Activated CD8-positive, alpha-beta T cell treated with anti-CD3 and anti-CD28 coated beads, Interleukin-2, amount 10 ng/mL, durations not matched to agents 7 days and 5 days (primary cell): ENCODE measurements around the gene MDP1. TPM values are rescaled to one million over a fixed set of nuclear protein-coding genes. Genes with fewer than 3 reads are reported as not detected.

ENCODE experiments used
- ATAC-seq: fragments of 150-1000 bp; cut with Tn5 transposase; one replicate; pipeline ENCODE4 v1.10.0; 2021; ENCODE audit warnings: moderate library complexity
- CTCF ChIA-PET: fragments of 350-600 bp; sonication (Branson Sonifier 250); formaldehyde crosslinking; loops from one replicate; lab custom pipeline; 2021; ENCODE audit warnings: antibody characterized with exemption; lab: Charles Lee
- POLR2A ChIA-PET: fragments of 350-600 bp; sonication (Branson Sonifier 250); formaldehyde crosslinking; loops from one replicate; lab custom pipeline; 2021; ENCODE audit warnings: antibody characterized with exemption; lab: Charles Lee
- DNase-seq: peaks from one replicate; pipeline ENCODE4 v3.0.0-alpha.2; 2020
- H3K27ac Mint-ChIP-seq: one replicate; pipeline ENCODE4 v1.8.0; 2021; ENCODE audit warnings: mild to moderate bottlenecking, mixed read lengths
- H3K27me3 Mint-ChIP-seq: one replicate; pipeline ENCODE4 v1.8.0; 2021; ENCODE audit warnings: low read depth, mixed read lengths
- H3K36me3 Mint-ChIP-seq: one replicate; pipeline ENCODE4 v1.8.0; 2021; ENCODE audit warnings: low read depth, mixed read lengths
- H3K4me1 Mint-ChIP-seq: one replicate; pipeline ENCODE4 v1.8.0; 2021; ENCODE audit warnings: low read depth, mixed read lengths
- H3K4me3 Mint-ChIP-seq: one replicate; pipeline ENCODE4 v1.8.0; 2021; ENCODE audit warnings: mild to moderate bottlenecking, mixed read lengths
- H3K9me3 Mint-ChIP-seq: one replicate; pipeline ENCODE4 v1.8.0; 2022; ENCODE audit warnings: mixed read lengths; ENCODE audit not compliant: insufficient read depth
- total RNA-seq, 2 experiments: library from RNA; stranded (reverse); gene quantifications; one replicate each; pipeline ENCODE4 v1.2.3, GENCODE V29; 2021

MDP1 gene
- total RNA-seq, 2 experiments from 2014 or later = 16.9 to 18.2 TPM

DNA sequence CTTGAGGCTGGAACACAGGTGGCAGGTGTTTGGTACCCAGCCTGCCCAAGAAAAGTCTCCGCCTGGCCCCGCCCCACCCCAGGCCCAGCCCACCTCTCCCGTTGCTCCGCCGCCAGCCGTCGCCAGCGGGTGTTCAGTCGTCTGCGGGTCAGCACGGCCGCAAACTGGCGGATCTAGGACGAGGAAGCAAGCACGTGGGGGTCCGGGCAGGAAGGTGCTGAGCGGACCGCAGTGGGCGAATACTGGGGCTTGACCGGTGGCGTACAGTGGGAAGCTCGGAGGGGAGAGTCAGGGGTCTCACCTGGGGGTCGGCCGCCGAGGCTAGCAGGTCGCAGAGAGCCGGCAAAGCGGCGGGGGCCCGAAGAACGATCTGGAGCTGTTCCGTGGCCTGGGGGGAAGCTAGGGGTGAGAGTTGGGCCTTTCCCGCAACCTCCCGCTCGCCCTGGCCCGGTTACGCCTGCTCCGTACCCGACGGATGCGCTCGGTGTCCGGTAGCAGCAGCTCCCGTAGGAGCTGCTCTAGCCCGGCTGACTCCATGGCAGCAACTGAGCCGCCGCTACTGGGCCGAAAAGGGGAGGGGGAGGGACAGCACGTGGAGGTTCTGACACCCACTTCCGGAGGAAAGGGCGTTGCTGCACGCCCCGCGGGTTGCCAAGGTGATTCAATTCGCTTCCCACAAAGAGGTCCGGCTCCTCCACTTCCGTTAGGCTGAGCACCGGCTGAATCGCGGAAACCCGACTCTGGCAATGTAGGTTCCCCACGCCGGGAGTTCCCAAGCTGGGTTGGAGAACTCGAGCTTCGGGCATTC is 27.4 kb downstream of the MDP1 start, which contains the start of gene IPO4:
Gene IPO4, minus strand, starts transcription at position 566 of the 808 bp plus-strand sequence. Its CDS starts 29 bp downstream, at position 537.
- POLR2A ChIA-PET = interaction anchor here (0.8 to 4.9 kb wide), 12 partner anchors 9 to 109 kb away, joined by 3 to 85 read pairs (median 6); partner anchors contain the start of genes CHMP4A, IRF9, MDP1 and PCK2
- DNase-seq (peak; percentile 97), ATAC-seq (peak; percentile 84)
- Mint-ChIP-seq H3K4me1 (peaks cover 49% of the 10 kb centered on the region), H3K27me3 (no peaks in the 10 kb centered on the region), H3K27ac (peak within 1 kb of the TSS; percentile 87), H3K4me3 (peak within 1 kb of the TSS; percentile 92), H3K36me3 (peaks cover 42% of the 10 kb centered on the region), H3K9me3 (no peaks in the 10 kb centered on the region)
- CTCF ChIA-PET = interaction anchor here (0.6 to 2.2 kb wide), 11 partner anchors 10 to 243 kb away, joined by 3 to 16 read pairs (median 3); partner anchors contain the start of genes CHMP4A, CIDEB, IRF9 and MDP1

DNA sequence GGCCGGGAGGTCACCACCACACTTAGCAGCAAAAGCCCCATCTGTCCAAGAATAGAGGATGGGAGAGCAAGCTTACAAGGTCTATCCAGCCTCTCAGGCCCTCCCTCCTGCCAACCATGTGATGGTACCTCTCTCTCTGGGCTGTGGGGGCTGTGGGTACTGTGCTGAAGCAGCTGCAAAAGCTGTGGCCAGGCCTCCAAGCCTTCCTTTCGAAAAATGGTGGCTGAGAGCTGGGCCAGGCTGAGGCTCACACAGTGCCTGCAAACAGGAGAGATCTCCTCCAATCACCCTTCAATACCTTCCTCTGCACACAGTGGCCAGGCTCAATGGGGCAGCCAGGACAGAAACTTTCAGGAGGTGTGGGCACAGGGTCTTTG is 28.3 kb downstream of the MDP1 start:
- peaks cover 42% of the 10 kb centered on the region for H3K4me1 Mint-ChIP-seq
- peak overlapping the region; percentile 92 for H3K4me3 Mint-ChIP-seq
- CTCF ChIA-PET = interaction anchor here (0.9 to 2.8 kb wide), 6 partner anchors 9 to 130 kb away, joined by 3 to 9 read pairs (median 3); partner anchors contain the start of genes IRF9 and TINF2
- peaks cover 43% of the 10 kb centered on the region for H3K36me3 Mint-ChIP-seq
- DNase-seq (no peak), ATAC-seq (no peak)
- no peaks in the 10 kb centered on the region for H3K27me3 Mint-ChIP-seq
- peak overlapping the region; percentile 87 for H3K27ac Mint-ChIP-seq
- H3K9me3 Mint-ChIP-seq = no peaks in the 10 kb centered on the region
- POLR2A ChIA-PET = interaction anchor here (0.9 to 4.9 kb wide), 8 partner anchors 8 to 52 kb away, joined by 3 to 85 read pairs (median 14); partner anchors contain the start of genes CHMP4A, IRF9, MDP1 and PSME1

DNA sequence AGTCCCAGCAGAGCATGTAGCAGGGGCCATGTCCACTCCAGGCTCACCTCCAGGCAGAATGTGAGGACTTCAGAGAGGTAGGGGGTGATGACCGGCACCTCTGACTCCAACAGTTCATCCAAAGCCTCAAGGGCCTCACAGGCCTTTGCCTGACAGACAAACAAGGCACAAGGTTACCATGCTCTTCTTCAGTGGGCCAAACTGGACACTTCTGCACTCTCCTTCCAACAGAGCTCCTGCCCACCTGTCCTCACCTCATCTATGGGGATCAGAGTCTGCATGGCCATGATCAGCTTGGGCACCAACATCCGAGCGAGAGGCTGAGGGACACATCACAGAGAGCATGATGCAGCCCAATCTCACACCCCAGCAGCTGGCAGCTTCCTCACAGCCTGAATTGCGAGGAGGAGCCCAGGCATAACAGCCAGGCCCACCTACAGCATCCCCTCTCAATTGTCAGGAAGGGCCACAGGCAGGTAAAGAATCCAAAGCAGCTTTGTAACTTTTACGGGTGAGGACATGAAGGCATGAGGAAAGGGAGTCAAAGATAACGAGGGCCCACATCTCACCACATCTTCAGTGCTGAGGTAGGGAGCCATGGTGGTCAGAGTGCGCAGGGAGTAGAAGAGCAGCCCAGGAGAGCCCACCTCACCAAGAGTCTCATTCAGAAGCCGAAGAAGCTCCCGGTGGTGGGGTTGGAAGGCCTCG is 28.9 kb downstream of the MDP1 start:
- ChIA-PET POLR2A (interaction anchor here (0.9 to 4.9 kb wide), 7 partner anchors 8 to 40 kb away, joined by 3 to 85 read pairs (median 14); partner anchors contain the start of genes CHMP4A, IRF9, MDP1 and PSME2), CTCF (interaction anchor here (0.9 to 2.8 kb wide), 5 partner anchors 11 to 130 kb away, joined by 3 to 9 read pairs (median 3); partner anchors contain the start of genes IRF9 and MDP1)
- H3K27me3 Mint-ChIP-seq = no peaks in the 10 kb centered on the region
- no peak for DNase-seq
- no peak for ATAC-seq
- H3K36me3 Mint-ChIP-seq = peaks cover 41% of the 10 kb centered on the region
- H3K4me1 Mint-ChIP-seq = peaks cover 37% of the 10 kb centered on the region
- H3K4me3 Mint-ChIP-seq = peak overlapping the region; percentile 92
- peak overlapping the region; percentile 68 for H3K27ac Mint-ChIP-seq
- H3K9me3 Mint-ChIP-seq = no peaks in the 10 kb centered on the region

DNA sequence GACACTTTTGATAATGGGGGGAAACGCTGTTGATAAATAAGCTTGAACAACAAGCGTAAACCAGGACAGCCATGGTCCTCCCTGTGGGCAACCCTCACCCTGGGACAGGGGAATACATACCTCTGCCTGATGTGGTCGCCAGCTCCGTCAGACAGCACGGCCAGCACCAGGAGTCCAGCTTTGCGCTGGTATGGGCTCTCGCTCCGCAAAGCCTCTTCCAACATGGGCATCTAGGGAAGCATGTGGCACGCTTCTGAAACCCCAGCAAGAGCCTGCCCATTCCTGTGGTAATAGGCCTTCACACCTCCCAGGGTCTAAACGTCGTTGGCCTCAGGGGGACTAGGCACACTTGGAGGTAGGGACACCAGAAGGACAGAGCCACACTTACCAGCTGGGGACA is 30.1 kb downstream of the MDP1 start:
- H3K27me3 Mint-ChIP-seq = no peaks in the 10 kb centered on the region
- H3K9me3 Mint-ChIP-seq = no peaks in the 10 kb centered on the region
- DNase-seq (no peak), ATAC-seq (no peak)
- H3K4me3 Mint-ChIP-seq = no peak overlapping the region
- ChIA-PET CTCF (interaction anchor here (0.7 to 2.8 kb wide), 2 partner anchors 23 to 25 kb away, joined by 3 to 9 read pairs; partner anchors contain the start of gene IRF9), POLR2A (interaction anchor here (0.6 to 4.9 kb wide), 4 partner anchors 10 to 23 kb away, joined by 3 to 85 read pairs (median 20); partner anchors contain the start of genes IRF9, REC8 and TM9SF1)
- H3K36me3 Mint-ChIP-seq = peaks cover 39% of the 10 kb centered on the region
- H3K27ac Mint-ChIP-seq = no peak overlapping the region
- peaks cover 33% of the 10 kb centered on the region for H3K4me1 Mint-ChIP-seq

DNA sequence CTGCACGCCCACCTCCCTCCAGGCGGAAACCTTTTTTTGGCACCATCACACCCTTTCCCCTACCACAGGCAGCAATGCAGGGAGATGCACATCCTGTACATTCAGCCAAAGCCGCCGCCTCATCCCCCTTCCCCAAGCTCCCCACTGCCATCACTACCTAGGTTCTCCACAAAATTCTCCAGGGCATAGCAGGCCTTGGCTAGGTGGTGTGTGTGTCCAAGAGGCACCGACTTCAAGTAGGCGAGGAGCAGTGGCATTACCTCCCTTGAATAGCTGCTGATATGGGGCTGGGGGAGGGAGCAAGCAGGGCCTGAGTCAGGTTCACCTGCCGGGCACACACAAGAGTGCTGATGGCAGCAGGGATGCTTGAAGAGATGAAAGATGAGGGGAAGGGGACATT is 30.8 kb downstream of the MDP1 start:
- no peak for DNase-seq
- Mint-ChIP-seq H3K9me3 (no peaks in the 10 kb centered on the region), H3K27ac (peak overlapping the region; percentile 15), H3K36me3 (peaks cover 38% of the 10 kb centered on the region), H3K27me3 (no peaks in the 10 kb centered on the region), H3K4me3 (no peak overlapping the region), H3K4me1 (peaks cover 28% of the 10 kb centered on the region)
- POLR2A ChIA-PET = interaction anchor here (3.4 to 4.9 kb wide), 3 partner anchors 10 to 22 kb away, joined by 14 to 85 read pairs (median 25); partner anchors contain the start of genes IRF9, REC8 and TM9SF1
- ATAC-seq = no peak
- CTCF ChIA-PET = interaction anchor here (0.7 to 2.8 kb wide), 2 partner anchors 23 to 24 kb away, joined by 3 to 9 read pairs; partner anchors contain the start of gene IRF9

DNA sequence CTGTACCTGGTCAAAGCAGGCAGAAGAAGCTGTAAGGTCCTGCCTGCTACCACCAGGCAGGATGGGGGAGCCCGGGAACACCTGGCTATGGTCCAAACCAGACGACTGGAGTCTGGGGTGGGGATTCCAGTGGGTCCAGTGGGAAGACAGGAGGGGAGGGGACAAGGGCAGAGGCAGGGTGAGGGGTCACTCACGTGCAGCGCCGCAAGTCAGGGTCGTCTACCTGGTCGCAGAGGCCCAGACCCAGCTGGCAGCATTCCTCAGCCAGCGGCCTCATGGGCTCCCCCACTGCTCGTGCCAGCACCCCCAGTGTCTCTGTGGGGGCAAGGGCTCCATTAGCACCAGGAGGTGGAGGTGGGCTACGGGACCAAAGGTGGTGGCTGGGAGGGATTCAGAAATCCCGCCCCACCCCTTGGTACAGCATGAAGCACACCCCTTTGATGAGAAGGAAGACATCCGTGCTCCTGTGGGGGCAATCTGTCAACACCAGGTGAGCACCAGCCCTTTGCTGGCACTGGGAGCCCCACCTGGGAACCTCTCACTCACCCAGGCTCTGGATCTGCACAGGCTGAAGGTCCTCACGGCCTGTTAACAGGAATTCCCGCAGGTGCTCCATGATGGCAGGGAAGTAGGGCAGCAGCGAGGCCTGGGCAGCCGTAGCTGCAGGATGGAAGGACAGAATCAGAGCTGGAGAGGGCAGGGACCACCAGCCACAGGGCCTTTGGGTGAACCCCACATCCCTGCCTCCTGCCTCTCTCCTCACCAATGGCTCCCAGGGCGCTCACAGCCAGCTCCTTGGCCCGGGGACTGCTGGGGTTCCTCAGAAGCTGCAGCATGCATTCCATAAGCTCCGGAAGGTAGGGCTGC is 31.5 kb downstream of the MDP1 start:
- ATAC-seq = no peak
- Mint-ChIP-seq H3K27ac (no peak overlapping the region), H3K27me3 (no peaks in the 10 kb centered on the region), H3K4me1 (peaks cover 24% of the 10 kb centered on the region), H3K4me3 (no peak overlapping the region), H3K36me3 (peaks cover 40% of the 10 kb centered on the region), H3K9me3 (no peaks in the 10 kb centered on the region)
- POLR2A ChIA-PET = interaction anchor here (2.6 to 4.9 kb wide), 3 partner anchors 11 to 23 kb away, joined by 14 to 85 read pairs (median 15); partner anchors contain the start of genes IRF9 and TM9SF1
- CTCF ChIA-PET = no interaction called here
- DNase-seq = no peak

DNA sequence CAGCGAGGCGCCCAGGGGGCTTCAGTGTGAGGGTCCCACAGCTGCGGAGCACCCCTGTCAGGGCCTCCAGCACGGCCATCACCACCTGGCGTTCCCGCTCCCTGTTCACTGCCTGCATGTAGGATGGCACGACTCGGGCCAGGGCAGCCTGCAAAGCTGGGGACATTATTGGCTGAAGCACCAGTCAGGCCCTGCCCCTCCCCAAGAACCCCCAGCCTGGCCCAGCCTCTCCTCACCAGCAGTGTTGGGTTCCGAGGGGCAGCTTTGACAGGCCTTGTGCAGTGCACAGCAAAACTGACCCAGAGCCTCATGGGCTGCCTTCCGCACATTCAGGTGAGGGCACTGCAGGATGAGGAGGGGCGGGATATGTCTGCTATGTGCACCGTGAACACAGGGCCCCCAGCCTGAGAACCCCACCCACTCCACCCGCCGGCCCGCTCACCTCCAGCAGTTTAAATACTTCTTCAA is 32.8 kb downstream of the MDP1 start:
- no peak for DNase-seq
- Mint-ChIP-seq H3K4me1 (peaks cover 13% of the 10 kb centered on the region), H3K9me3 (no peaks in the 10 kb centered on the region), H3K4me3 (no peak overlapping the region), H3K27ac (no peak overlapping the region), H3K36me3 (peaks cover 50% of the 10 kb centered on the region), H3K27me3 (no peaks in the 10 kb centered on the region)
- ChIA-PET CTCF (no interaction called here), POLR2A (interaction anchor here (1.2 to 2.6 kb wide), 4 partner anchors 10 to 21 kb away, joined by 4 to 15 read pairs (median 4); partner anchors contain the start of genes IRF9 and REC8)
- no peak for ATAC-seq

DNA sequence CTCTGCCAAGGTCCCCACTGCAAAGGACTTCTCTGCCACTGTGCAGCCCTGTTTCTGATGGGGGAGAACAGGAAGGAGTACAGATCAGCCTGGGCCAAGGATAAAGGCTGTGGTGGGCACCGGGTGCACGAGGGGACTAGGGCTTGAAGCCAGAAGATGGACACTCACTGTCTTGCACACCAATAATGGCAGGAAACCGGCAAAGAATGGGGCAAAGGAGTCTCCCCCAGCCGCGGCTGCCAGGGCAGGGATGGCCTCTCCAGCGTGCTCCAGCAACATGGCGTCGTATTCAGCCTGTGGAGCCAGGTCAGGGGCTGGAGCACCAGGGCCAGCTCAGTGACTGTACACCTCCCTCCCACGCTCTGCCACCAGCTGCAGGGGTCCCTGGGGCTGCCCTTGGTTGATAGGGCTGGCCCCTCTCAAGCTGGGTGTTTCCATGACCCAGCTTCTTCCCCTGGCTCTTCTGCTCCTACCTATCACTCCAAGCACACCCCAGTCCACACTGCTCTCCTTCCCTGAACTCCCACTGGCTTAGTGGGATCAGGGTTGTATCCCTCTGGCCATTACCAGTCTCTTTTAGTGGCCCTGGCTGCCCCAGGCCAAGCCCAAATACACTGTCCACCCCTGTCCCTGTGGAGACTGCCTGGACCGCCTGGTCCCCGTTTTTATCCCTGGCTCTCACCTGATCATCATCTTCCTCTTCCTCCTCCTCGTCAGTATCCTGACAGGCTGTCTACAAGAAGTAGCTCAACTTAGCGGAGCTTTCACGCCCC is 33.6 kb downstream of the MDP1 start:
- peaks cover 7% of the 10 kb centered on the region for H3K4me1 Mint-ChIP-seq
- ChIA-PET CTCF (no interaction called here), POLR2A (interaction anchor here (0.6 to 2.6 kb wide), 6 partner anchors 9 to 31 kb away, joined by 3 to 15 read pairs (median 4); partner anchors contain the start of genes CHMP4A, IRF9 and REC8)
- peaks cover 50% of the 10 kb centered on the region for H3K36me3 Mint-ChIP-seq
- no peaks in the 10 kb centered on the region for H3K27me3 Mint-ChIP-seq
- DNase-seq = no peak
- H3K27ac Mint-ChIP-seq = peak overlapping the region; percentile 50
- H3K9me3 Mint-ChIP-seq = no peaks in the 10 kb centered on the region
- ATAC-seq = no peak
- no peak overlapping the region for H3K4me3 Mint-ChIP-seq

DNA sequence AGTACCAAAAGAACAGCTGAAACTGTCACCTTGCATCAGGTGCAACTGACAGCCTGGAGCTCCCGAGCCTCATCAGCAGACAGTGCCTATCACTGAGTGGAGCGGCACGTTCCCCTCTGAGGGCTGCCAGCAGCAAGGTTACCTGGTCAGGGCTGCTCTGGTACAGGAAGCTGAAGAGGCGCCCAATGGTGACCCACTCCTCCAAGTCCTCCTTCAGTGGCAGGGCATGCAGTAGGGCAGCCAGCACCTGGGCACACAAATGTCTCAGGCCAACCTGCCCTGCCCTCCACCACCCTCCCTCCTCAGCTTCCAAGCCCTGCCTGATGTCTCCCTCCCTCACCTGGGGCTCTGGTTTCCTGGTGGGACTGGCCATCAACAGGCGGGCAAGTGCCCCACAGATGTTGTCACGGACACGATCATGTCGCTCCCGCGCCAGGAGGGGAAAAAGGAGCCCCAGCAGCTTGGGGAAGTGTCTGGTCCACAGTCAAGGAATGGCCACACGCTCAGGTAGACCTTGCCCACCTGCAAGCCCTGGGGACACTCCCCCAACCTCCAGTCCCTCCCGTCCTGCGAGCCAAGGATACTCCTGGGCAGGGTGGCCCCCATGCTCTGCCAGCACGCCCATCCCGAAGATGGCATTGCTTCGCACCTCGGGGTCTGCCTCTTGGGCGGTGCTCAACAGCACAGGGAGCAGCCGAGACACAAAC is 34.3 kb downstream of the MDP1 start:
- POLR2A ChIA-PET = interaction anchor here (1.3 to 5.1 kb wide), 5 partner anchors 8 to 20 kb away, joined by 4 to 37 read pairs (median 12); partner anchors contain the start of genes IRF9 and TM9SF1
- no peak for ATAC-seq
- Mint-ChIP-seq H3K27me3 (no peaks in the 10 kb centered on the region), H3K4me3 (no peak overlapping the region), H3K36me3 (peaks cover 50% of the 10 kb centered on the region), H3K9me3 (no peaks in the 10 kb centered on the region), H3K4me1 (peaks cover 2% of the 10 kb centered on the region), H3K27ac (peak overlapping the region; percentile 50)
- DNase-seq = no peak
- CTCF ChIA-PET = interaction anchor here (1.0 to 1.5 kb wide), 2 partner anchors 21 to 40 kb away, joined by 3 to 4 read pairs; partner anchors contain the start of genes EMC9 and IRF9
